Lower lobe of right lung (tissue), 2 donors: Measurements from ENCODE around the gene KAT6B. TPM values are rescaled to one million over a fixed set of nuclear protein-coding genes. Genes with fewer than 3 reads are reported as not detected.

Source experiments
- ATAC-seq, 2 donors: fragments of 200-7000 bp; cut with Tn5 transposase; one replicate each; pipeline ENCODE4 v1.9.1; 2020 to 2022; ENCODE audit warnings: mild to moderate bottlenecking in 2 of 2, moderate library complexity in 2 of 2
- DNase-seq: peaks from one replicate; pipeline ENCODE4 v3.0.0-alpha.2; 2020
- H3K27ac ChIP-seq: fragments of 200-600 bp; one replicate; pipeline ENCODE4 v1.8.0; 2022
- H3K27me3 ChIP-seq: fragments of 200-600 bp; one replicate; pipeline ENCODE4 v1.8.0; 2022; ENCODE audit warnings: low read depth
- H3K36me3 ChIP-seq: fragments of 200-600 bp; one replicate; pipeline ENCODE4 v1.8.0; 2022; ENCODE audit warnings: mild to moderate bottlenecking
- H3K4me1 ChIP-seq: fragments of 200-600 bp; one replicate; pipeline ENCODE4 v1.8.0; 2022
- H3K4me3 ChIP-seq: fragments of 200-600 bp; one replicate; pipeline ENCODE4 v1.8.0; 2022; ENCODE audit warnings: mild to moderate bottlenecking
- H3K9me3 ChIP-seq: fragments of 200-600 bp; one replicate; pipeline ENCODE4 v1.8.0; 2022
- intact Hi-C: fragments of 100-400 bp; cut with DNase I; formaldehyde crosslinking; loops from one replicate; pipeline ENCODE4 v1.11.0; 2022
- total RNA-seq: library from RNA; stranded (reverse); fragmentation: NEBNext Ultra II Directional; extraction: Animal tissue kit (Norgen Biotek cat#: 25700); gene quantifications from one replicate; pipeline ENCODE4 v1.2.1, GENCODE V29; 2021
- TF ChIP-seq, protein P1 (sequence below): fragments of 200-600 bp; IDR thresholded peaks from one replicate; pipeline ENCODE4 v1.8.0; 2022; ENCODE audit warnings: antibody characterized with exemption, mild to moderate bottlenecking
- donor health status: DM: no; HTN: yes; CAD: no; lungs with severe emphysema.

Gene KAT6B
- total RNA-seq, 1 donor from 2014 or later, result 46.3 TPM

DNA sequence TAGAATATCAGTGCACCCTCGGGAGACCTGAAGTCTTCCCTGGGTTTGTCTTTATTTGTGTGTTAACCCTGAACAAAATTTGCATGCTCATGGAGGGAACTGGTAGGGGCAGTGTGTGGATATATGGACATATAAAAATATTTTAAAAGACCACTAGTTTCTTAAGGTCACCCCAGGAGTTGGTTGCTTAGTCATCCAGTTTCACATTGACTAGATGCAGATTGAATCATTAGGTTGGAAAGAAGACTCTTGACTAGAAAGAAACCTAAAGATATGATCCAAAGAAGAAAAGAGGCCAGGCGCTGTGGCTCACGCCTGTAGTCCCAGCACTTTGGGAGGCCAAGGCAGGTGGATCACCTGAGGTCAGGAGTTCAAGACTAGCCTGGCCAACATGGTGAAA lies 137.1 kb downstream of the KAT6B start:
- no peak for ATAC-seq
- no peaks in the 10 kb centered on the region for H3K36me3 ChIP-seq
- TF ChIP-seq, protein P1, sequence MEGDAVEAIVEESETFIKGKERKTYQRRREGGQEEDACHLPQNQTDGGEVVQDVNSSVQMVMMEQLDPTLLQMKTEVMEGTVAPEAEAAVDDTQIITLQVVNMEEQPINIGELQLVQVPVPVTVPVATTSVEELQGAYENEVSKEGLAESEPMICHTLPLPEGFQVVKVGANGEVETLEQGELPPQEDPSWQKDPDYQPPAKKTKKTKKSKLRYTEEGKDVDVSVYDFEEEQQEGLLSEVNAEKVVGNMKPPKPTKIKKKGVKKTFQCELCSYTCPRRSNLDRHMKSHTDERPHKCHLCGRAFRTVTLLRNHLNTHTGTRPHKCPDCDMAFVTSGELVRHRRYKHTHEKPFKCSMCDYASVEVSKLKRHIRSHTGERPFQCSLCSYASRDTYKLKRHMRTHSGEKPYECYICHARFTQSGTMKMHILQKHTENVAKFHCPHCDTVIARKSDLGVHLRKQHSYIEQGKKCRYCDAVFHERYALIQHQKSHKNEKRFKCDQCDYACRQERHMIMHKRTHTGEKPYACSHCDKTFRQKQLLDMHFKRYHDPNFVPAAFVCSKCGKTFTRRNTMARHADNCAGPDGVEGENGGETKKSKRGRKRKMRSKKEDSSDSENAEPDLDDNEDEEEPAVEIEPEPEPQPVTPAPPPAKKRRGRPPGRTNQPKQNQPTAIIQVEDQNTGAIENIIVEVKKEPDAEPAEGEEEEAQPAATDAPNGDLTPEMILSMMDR, result no peak
- peaks cover 9% of the 10 kb centered on the region for H3K4me1 ChIP-seq
- H3K27me3 ChIP-seq, result no peaks in the 10 kb centered on the region
- no peak overlapping the region for H3K27ac ChIP-seq
- no peak overlapping the region for H3K4me3 ChIP-seq
- intact Hi-C loops, result no loop called here
- no peak for DNase-seq
- no peaks in the 10 kb centered on the region for H3K9me3 ChIP-seq

DNA sequence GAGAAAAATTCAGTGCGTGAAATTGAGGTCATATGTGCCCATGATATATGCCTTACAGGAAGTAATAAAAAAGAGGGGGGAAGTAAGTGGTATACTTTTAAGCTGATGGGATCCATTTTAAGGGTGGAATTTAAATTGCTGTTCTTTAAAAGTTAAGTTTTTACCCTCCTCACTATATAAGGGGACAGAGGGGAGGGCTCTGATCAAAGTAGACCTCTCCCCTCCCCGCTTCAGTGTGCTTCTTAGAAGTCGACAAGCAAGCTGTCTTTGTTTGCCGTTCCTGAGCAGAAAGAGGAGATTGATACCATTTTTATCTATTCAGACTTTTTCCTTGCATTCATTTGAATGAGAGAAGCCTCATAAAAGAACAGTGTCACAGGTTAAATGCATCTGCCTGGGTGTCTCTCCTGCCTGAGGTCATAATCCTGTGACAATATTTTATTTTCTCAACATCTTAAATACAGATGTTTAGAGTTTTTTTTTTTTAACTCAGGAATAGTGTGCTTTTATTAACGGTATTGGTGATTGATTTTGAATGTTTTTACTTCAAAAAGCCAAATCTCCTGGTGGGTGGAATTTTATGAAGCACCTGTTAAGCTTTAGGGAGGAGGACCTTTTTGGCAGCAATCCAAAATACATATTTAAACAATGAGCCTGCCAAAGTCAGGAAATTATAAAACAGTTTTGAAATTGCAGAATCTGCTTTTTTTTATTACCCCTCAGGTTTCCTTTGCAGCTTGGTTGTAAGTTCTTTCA lies 141.7 kb downstream of the KAT6B start:
- H3K36me3 ChIP-seq, result no peaks in the 10 kb centered on the region
- no peak overlapping the region for H3K27ac ChIP-seq
- intact Hi-C loops, result no loop called here
- DNase-seq, result no peak
- no peak overlapping the region for H3K4me3 ChIP-seq
- H3K4me1 ChIP-seq, result peaks cover 15% of the 10 kb centered on the region
- TF ChIP-seq, protein P1, result no peak
- H3K27me3 ChIP-seq, result no peaks in the 10 kb centered on the region
- ATAC-seq, result peak in 1 of 2 donors; percentile 54
- H3K9me3 ChIP-seq, result no peaks in the 10 kb centered on the region

DNA sequence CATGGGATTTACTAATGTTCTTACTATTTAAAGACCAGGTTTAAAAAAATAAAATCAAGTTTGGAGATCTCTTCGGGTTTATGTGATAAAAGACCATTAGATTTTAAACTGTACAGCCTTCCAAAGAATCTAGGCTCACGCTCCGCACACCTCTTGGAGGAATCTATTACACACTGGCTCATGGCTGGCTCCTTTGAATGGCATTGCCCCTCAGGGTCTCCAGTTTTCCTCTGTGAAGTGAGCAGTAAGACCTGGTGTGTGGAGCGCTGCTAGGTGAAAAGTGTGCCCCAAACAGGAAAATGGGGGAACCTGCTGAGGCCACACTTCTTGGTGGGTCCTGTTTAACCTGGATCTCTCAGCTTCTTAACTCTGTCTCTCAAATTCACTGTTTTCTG lies 142.3 kb downstream of the KAT6B start:
- Histone ChIP-seq H3K9me3 (no peaks in the 10 kb centered on the region), H3K27me3 (no peaks in the 10 kb centered on the region), H3K4me3 (no peak overlapping the region), H3K4me1 (peaks cover 15% of the 10 kb centered on the region), H3K36me3 (no peaks in the 10 kb centered on the region), H3K27ac (no peak overlapping the region)
- ATAC-seq, result peak in 1 of 2 donors; percentile 42
- TF ChIP-seq, protein P1, result no peak
- intact Hi-C loops, result no loop called here
- no peak for DNase-seq

DNA sequence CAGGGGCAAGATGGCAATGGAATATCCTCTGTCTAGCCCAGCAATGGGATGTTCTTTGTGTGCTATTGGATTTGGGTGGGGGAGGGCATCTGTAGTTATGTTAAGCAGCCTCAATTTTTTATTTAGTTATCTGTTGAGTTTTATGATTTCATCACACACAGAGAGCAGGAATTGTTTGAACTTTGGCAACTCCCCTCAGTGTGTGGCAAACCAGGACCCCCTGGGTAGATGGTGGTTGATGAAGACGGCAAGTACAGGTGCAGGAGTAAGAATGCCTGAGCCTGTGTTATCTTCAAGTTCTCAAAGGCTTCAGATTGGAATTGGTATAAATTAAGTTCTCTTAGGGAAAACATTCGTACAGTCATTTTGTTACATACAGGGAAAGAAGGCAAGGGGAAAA lies 142.7 kb downstream of the KAT6B start:
- intact Hi-C loops, result no loop called here
- ATAC-seq, result no peak
- Histone ChIP-seq H3K9me3 (no peaks in the 10 kb centered on the region), H3K27me3 (no peaks in the 10 kb centered on the region), H3K27ac (no peak overlapping the region), H3K4me1 (peaks cover 15% of the 10 kb centered on the region), H3K36me3 (no peaks in the 10 kb centered on the region), H3K4me3 (no peak overlapping the region)
- TF ChIP-seq, protein P1, result no peak
- no peak for DNase-seq

DNA sequence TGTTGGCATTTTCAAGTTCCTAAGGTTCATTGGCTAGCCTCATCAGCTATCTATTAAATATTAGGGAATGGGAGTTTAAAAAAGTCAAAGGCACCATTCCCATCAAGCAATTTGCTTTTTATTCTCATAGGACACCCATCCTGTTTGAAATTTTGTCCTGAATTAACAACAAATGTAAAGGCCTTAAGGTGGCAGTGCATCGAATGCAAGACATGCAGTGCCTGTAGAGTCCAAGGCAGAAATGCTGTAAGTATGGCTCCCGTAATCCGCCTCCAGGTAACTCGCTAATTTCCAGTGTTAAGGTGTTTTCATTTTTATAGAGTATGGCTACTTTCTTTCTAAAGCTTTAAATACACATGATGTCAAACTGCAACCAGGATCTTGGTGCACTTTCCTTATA lies 143.1 kb downstream of the KAT6B start:
- H3K36me3 ChIP-seq, result no peaks in the 10 kb centered on the region
- no peak overlapping the region for H3K27ac ChIP-seq
- TF ChIP-seq, protein P1, result no peak
- H3K4me3 ChIP-seq, result no peak overlapping the region
- H3K9me3 ChIP-seq, result no peaks in the 10 kb centered on the region
- H3K4me1 ChIP-seq, result peaks cover 15% of the 10 kb centered on the region
- no peak for DNase-seq
- intact Hi-C loops, result no loop called here
- ATAC-seq, result no peak
- no peaks in the 10 kb centered on the region for H3K27me3 ChIP-seq
